DMS53 treated with DMSO at 0.1 percent for 48 hours (cell line): Measurements from ENCODE around the gene LZIC.
A peak's percentile ranks its signal among the peaks of the same experiment; 100 is the strongest.
"Not testable (repeated sequence)": the region's sequence is repeated elsewhere in the genome, so short reads cannot be mapped to it uniquely, and the experiment has no call there.

Experiments used
- DNase-seq: peaks from one replicate; lab custom pipeline; 2025; ENCODE audit not compliant: unreplicated experiment; lab: John Stamatoyannopoulos, UW

LZIC gene

DNA sequence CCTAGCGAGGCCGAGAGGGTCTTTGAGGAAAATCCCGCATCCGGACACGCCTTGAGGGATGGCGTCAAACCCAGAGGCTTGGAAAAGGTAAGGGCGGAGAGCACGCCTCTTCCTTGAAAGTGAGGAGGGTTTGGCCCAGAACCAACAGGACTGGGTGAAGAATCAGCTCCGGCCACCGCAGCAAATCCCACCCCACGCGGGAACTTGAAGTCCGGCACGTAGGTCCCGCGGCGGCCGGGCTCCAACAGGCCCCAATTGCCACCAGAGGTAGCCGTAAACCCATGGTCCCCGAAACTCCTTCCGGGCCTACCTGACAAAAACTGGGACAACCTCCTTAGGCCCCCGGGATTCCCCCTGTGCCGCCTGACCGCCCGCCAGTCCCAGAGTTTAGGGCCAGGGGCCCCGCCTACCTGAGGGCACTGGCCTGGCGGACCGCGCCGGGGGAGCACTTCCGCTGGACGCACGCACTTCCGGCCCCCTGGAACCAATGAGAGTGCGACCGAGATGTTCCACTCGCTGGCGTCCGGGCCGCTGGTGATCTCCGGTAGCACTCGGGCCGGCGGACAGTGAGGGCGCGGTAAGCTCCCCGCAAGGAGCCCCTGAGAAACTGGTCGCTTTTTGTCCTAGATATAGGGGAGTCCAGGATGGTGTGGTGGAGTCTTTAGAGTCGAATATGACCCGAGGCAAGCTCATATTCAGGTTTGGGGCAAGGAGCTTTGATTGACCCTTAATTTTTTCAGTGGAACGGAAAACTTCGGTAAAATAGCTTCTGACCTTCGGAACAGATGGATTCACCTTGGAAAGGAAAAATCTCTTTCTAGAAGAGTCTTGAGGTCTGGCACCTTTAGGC lies at the start of gene LZIC, which contains the start of gene NMNAT1:
Gene LZIC, minus strand, starts transcription at position 453 of the 850 bp plus-strand sequence. CDS start 6,772 bp downstream, outside the sequence.
Gene NMNAT1, plus strand, starts transcription at position 537 of the 850 bp plus-strand sequence. CDS start 28,599 bp downstream, outside the sequence.
- peak; percentile 80 for DNase-seq

GRCh38 chr1:9992910-9993309 lies 49.7 kb upstream of the LZIC start:
- no peak for DNase-seq

GRCh38 chr1:9990944-9991343 lies 47.8 kb upstream of the LZIC start:
- no peak for DNase-seq

DNA sequence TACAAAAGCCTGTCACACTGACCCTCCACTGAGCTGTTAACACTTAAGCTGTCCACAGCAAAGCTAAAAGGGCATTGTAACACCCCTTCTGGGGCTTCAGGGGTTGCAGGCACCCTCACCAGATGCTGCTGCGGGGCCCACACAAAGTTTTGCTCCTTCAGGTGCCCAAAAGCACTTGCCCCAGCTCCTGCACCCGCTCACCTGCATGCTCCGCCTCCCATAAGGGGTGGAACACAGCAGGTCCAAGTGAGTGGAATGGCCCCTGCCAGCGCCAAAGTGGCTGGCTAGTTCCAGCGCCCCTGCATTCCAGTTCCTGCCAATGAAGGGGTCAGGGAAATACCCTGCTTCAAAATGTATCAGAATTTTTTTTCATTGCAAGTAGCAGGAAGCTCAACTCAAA lies 46.6 kb upstream of the LZIC start:
- DNase-seq = no peak

GRCh38 chr1:9985001-9985400 lies 41.8 kb upstream of the LZIC start:
- DNase-seq = no peak

- DNase-seq = no peak
Measured at GRCh38 chr1:9984253-9984652, 41.1 kb upstream of the LZIC start.

DNA sequence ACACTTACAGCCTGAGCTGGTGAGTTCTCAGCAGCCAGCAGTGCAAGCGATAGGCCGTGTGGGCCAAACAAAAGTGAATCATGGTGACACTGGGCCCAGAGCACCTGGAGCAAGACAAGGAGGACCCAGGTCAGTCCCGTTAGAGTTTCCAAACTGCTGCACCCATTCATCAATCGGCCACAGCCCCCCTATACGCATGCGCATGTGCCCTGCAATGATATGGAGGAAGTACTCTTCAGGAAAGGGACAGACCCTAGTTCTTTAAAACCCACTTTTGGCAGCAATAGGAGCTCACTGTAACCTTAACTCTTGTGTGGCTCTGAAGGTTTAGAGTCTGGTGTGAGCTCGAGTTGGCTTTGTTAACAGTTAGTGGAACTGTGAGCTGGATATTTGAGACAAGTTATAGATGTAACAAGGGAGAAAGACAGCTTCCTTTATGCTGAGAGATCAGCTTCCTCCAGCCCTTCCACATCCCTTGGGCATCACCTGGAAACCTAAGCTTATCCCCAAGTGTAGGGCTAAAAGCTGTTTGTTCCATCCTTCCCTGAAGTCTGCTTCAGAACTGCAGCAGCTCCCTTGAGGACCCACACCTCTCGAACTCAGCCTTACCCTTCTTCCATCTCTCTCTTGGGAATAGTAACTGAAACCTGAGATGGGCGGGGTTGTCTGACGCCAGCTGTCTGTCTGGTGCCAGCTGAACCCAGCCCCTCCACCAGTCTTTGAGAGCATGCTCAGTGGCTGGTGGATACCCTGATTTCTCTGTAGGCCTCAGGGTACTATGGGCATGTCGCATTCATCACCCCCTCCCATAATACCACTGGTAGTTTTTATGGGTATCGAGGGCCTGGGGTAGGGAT lies 17.7 kb upstream of the LZIC start:
- no peak for DNase-seq

GRCh38 chr1:9960011-9960410 lies 16.8 kb upstream of the LZIC start:
- no peak for DNase-seq

GRCh38 chr1:9957726-9958125 lies 14.5 kb upstream of the LZIC start:
- DNase-seq = no peak

DNA sequence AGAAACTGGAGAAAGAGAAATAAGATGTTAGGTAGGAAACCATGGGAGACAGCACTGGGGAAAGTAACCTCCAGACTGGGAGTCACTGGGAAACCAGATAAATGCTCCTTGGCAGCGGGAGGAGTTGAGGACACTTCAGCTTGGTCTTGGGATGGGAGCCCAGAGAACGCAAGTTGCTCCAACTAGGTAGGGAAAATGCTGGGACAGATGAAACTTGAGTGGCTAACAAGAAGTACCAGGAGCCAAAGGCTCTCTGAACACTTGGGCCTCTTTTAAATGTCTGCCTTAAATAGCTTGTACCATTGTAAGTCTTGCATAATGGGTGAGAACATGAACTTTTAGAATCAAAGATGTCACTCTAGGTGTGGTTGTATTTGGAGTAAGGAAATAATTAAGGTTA lies 3.1 kb upstream of the LZIC start:
- no peak for DNase-seq

GRCh38 chr1:9942399-9942938 lies 722 bp downstream of the LZIC start:
- peak; percentile 35 for DNase-seq

GRCh38 chr1:9929431-9930385 lies 13.5 kb downstream of the LZIC start:
- no peak for DNase-seq

DNA sequence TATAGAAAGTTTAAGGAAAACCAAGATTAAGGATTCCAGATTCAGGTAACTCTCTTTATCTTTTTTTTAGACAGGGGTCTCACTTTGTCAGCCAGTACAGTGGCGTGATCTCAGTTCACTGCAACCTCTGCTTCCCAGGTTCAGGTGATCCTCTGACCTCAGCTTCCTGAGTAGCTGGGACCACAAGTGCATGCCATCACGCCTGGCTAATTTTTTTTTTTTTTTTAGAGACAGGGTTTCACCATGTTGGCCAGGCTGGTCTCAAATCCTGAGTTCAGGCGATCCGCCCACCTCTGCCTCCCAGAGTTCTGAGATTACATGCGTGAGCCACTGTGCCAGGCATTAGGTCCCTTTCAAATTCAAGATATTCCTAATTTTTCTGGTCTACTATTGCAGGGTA lies 15.9 kb downstream of the LZIC start:
- DNase-seq = no peak

- no peak for DNase-seq
Measured at GRCh38 chr1:9922342-9922741, 20.8 kb downstream of the LZIC start.

GRCh38 chr1:9920606-9921005 lies 22.6 kb downstream of the LZIC start:
- no peak for DNase-seq

- DNase-seq = no peak
Measured at GRCh38 chr1:9917901-9918300, 25.3 kb downstream of the LZIC start.

DNA sequence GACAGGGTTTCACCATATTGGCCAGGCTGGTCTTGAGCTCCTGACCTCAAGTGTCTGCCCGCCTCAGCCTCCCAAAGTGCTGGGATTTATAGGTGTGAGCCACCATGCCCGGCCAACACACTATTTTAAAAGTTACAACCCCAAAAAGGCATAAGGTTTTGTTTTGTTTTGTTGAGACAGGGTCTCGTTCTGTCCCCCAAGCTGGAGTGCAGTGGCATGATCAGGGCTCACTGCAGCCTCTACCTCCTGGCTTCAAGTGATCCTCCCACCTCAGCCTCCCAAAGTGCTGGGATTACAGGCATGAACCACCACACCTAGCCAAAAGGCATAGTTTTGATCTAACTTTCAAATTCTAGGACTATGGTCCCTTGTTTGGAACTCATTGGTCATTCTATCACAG lies 25.7 kb downstream of the LZIC start:
- DNase-seq = not testable (repeated sequence)

GRCh38 chr1:9916452-9916851 lies 26.7 kb downstream of the LZIC start:
- no peak for DNase-seq

- DNase-seq = no peak
Measured at GRCh38 chr1:9914610-9914937, 28.6 kb downstream of the LZIC start.

DNA sequence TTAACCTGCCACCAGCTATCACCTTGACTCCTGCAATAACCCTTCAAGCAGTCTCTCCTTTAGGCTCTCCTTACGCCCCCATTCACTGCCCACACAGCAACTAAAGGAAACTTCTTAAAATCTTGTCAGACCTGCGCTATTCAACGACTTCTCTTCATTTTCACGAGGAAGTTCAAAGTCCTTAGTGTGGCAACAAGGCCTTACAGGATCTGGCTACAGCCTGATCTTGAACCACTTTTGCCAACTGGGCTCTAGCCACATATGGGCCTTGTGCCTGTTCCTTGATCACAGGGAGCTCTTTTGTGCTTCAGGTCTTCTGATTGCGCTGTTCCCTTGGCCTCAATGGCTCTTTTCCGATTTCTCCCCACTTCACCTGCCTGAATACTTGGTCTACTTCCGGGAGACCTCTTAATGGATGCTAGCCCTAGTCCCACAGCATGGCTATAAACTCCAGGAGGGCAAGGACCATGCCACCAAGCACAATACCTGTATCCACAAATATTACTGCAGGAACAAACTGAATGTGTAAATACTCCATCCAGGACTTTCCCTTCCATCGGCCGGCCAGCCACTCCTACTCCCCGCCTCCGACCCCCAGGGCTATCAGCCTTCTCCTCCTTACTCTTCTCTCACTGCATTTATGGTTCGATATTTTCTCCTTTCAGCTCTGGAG lies 30.8 kb downstream of the LZIC start:
- no peak for DNase-seq
